Left ventricle myocardium inferior (tissue), 1 donor: ENCODE measurements around the gene TUBB4A. TPM values are rescaled to one million over a fixed set of nuclear protein-coding genes. Genes with fewer than 3 reads are reported as not detected.
A peak's percentile ranks its signal among the peaks of the same experiment; 100 is the strongest.

ENCODE experiments used
- DNase-seq: peaks from one replicate; pipeline ENCODE4 v3.0.0-alpha.2; 2020
- H3K27ac ChIP-seq: fragments of 200-600 bp; replicated peaks from 2 replicates; pipeline ENCODE4 v1.8.0; 2021
- H3K27me3 ChIP-seq: fragments of 200-600 bp; 2 replicates; pipeline ENCODE4 v1.8.0; 2021; ENCODE audit warnings: low read depth
- H3K36me3 ChIP-seq: fragments of 200-600 bp; 2 replicates; pipeline ENCODE4 v1.8.0; 2021
- H3K4me1 ChIP-seq: fragments of 200-600 bp; 2 replicates; pipeline ENCODE4 v1.8.0; 2021
- H3K4me3 ChIP-seq: fragments of 200-600 bp; 2 replicates; pipeline ENCODE4 v1.8.0; 2021; ENCODE audit warnings: mild to moderate bottlenecking, moderate library complexity
- H3K9me3 ChIP-seq: fragments of 200-600 bp; replicated peaks from 2 replicates; pipeline ENCODE4 v1.8.0; 2021
- intact Hi-C: fragments of 100-400 bp; cut with micrococcal nuclease; formaldehyde crosslinking; loops from one replicate; pipeline ENCODE4 v1.11.0; 2022
- total RNA-seq: library from RNA; stranded (reverse); fragmentation: NEBNext Ultra II Directional; extraction: Animal tissue kit (Norgen Biotek cat#: 25700); gene quantifications from one replicate; pipeline ENCODE4 v1.2.1, GENCODE V29; 2021
- TF ChIP-seq, protein P1 (sequence below): fragments of 200-600 bp; IDR thresholded peaks from 2 replicates; pipeline ENCODE4 v1.8.0; 2021; ENCODE audit warnings: antibody characterized with exemption, mild to moderate bottlenecking, borderline replicate concordance
- donor health status: DM: no; HTN: yes; CAD: no; lungs with severe emphysema.

TUBB4A gene
- total RNA-seq, 1 donor from 2014 or later: 3.3 TPM

- Histone ChIP-seq H3K4me3 (peak overlapping the region; percentile 44), H3K4me1 (peaks cover 9% of the 10 kb centered on the region), H3K36me3 (no peaks in the 10 kb centered on the region), H3K27ac (no peak overlapping the region), H3K27me3 (peaks cover 55% of the 10 kb centered on the region), H3K9me3 (no peaks in the 10 kb centered on the region)
- no peak for DNase-seq
- intact Hi-C loops: no loop called here
- TF ChIP-seq, protein P1, sequence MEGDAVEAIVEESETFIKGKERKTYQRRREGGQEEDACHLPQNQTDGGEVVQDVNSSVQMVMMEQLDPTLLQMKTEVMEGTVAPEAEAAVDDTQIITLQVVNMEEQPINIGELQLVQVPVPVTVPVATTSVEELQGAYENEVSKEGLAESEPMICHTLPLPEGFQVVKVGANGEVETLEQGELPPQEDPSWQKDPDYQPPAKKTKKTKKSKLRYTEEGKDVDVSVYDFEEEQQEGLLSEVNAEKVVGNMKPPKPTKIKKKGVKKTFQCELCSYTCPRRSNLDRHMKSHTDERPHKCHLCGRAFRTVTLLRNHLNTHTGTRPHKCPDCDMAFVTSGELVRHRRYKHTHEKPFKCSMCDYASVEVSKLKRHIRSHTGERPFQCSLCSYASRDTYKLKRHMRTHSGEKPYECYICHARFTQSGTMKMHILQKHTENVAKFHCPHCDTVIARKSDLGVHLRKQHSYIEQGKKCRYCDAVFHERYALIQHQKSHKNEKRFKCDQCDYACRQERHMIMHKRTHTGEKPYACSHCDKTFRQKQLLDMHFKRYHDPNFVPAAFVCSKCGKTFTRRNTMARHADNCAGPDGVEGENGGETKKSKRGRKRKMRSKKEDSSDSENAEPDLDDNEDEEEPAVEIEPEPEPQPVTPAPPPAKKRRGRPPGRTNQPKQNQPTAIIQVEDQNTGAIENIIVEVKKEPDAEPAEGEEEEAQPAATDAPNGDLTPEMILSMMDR: no peak
These were observed 21.2 kb downstream of the TUBB4A start for GRCh38 chr19:6480848-6481415.

- Histone ChIP-seq H3K36me3 (no peaks in the 10 kb centered on the region), H3K27me3 (peaks cover 58% of the 10 kb centered on the region), H3K4me3 (no peak overlapping the region), H3K9me3 (no peaks in the 10 kb centered on the region), H3K4me1 (peaks cover 17% of the 10 kb centered on the region), H3K27ac (no peak overlapping the region)
- DNase-seq: no peak
- intact Hi-C loops: no loop called here
- TF ChIP-seq, protein P1: no peak
These were observed 22.2 kb downstream of the TUBB4A start for GRCh38 chr19:6479836-6480398.

DNA sequence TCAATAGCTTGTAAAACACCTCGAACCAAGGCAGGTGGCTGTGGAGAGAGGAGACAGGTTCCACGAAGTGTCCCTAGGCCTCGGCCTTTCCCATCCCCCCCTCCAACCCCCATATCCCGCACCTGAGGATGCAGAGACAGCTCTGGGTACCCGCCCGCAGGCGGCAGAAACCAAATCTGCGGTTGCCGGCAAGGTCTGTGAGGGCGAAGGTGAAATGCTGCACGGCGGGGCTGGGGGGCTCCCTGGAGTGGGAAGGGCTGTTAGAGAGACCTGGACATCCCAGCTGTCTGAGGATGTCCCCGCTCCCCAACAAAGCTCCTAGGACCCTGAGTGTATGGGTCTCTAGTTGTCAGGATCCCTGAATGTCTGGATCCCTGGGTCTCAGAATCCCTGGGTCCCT is 23.3 kb downstream of the TUBB4A start:
- intact Hi-C loops: no loop called here
- TF ChIP-seq, protein P1: no peak
- no peaks in the 10 kb centered on the region for H3K9me3 ChIP-seq
- H3K36me3 ChIP-seq: no peaks in the 10 kb centered on the region
- H3K27me3 ChIP-seq: peaks cover 69% of the 10 kb centered on the region
- H3K4me1 ChIP-seq: peaks cover 17% of the 10 kb centered on the region
- no peak for DNase-seq
- H3K4me3 ChIP-seq: no peak overlapping the region
- H3K27ac ChIP-seq: no peak overlapping the region

- Histone ChIP-seq H3K4me1 (peaks cover 17% of the 10 kb centered on the region), H3K4me3 (peak overlapping the region; percentile 48), H3K9me3 (no peaks in the 10 kb centered on the region), H3K36me3 (no peaks in the 10 kb centered on the region), H3K27ac (no peak overlapping the region), H3K27me3 (peaks cover 81% of the 10 kb centered on the region)
- intact Hi-C loops: no loop called here
- TF ChIP-seq, protein P1: no peak
- DNase-seq: no peak
These were observed 25.1 kb downstream of the TUBB4A start for GRCh38 chr19:6476896-6477431.

DNA sequence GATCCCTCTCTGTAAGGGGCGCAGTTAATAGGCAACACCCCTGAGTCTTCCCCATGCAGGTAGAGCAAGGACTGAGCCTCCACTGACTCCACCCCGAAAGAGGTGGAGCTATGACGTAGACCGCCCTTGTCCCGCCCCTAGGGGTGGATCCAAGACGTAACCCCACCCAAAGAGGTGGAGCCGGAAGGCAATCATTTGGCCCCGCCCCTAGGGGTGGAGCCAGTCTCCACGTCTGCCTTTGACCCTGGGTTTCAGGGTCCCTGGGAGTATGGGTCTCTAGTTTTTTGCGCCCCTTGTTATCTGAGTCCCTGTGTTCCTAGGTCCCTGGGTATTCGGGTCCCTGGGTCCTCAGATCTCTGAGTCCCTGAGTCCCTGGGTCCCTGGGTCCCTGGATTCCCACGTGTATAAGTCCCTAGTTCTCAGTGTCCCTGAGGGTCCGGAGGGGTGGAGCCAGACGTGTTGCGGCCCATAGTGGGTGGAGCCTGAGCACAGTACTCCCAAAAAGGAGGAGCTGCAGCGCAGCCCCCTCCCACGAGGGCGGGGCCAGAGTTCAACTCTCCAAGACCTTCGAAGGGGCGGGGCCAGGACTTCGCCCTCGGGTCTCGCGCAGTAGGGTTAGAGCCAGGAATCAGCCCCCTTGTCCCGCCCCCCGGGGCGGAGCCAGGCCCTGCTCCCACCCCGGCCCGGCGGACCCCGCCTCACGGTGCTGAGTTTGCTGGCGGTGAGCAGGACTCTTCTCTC is 25.8 kb downstream of the TUBB4A start:
- DNase-seq: peak; percentile 33
- Histone ChIP-seq H3K27ac (no peak overlapping the region), H3K27me3 (peaks cover 88% of the 10 kb centered on the region), H3K4me3 (peak overlapping the region; percentile 48), H3K4me1 (peaks cover 17% of the 10 kb centered on the region), H3K36me3 (no peaks in the 10 kb centered on the region), H3K9me3 (no peaks in the 10 kb centered on the region)
- intact Hi-C loops: no loop called here
- TF ChIP-seq, protein P1: no peak
